ENCODE results near the gene SPRR5. TPM values are rescaled to one million over a fixed set of nuclear protein-coding genes. Genes with fewer than 3 reads are reported as not detected.

The SPRR5 gene
- total RNA-seq = not detected

DNA sequence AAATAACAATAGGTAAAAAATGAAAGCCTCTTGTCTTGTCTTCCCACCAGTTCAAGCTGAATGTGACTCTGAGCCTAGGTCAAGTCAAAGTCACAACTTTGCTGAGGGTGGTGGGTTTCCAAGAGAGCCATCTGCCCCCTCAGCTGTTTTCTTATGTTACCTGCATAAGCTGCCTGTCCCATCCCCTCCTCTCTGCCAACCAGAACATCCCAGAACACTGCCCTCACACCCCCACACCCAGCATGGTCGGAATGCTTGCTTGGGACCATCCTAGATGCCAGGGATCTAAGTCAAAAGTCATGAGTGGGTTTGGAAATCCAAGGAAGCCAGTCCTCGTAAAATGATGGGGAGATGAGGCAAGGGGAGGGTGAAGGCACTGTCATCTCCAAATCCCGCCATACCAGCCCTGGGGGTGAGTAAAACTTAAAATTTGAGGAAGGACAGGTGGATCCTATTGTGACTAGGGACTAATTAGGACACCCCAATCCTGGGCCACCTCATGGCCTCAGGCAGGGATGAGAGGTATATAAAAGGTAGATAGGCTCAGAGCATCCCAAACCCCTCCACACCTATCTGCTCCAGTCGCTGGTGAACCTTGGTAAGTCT is at the start of gene SPRR5:
TSS of gene SPRR5 (plus strand) at position 556 of the 606 bp plus-strand sequence. CDS start 1,349 bp downstream, outside the sequence.
- Histone ChIP-seq H3K36me3 (no peaks in the 10 kb centered on the region), H3K27me3 (no peaks in the 10 kb centered on the region), H3K4me3 (no peak within 1 kb of the TSS), H3K27ac (no peak within 1 kb of the TSS), H3K4me1 (no peaks in the 10 kb centered on the region), H3K9me3 (no peaks in the 10 kb centered on the region)
- TF ChIP-seq, protein P1, sequence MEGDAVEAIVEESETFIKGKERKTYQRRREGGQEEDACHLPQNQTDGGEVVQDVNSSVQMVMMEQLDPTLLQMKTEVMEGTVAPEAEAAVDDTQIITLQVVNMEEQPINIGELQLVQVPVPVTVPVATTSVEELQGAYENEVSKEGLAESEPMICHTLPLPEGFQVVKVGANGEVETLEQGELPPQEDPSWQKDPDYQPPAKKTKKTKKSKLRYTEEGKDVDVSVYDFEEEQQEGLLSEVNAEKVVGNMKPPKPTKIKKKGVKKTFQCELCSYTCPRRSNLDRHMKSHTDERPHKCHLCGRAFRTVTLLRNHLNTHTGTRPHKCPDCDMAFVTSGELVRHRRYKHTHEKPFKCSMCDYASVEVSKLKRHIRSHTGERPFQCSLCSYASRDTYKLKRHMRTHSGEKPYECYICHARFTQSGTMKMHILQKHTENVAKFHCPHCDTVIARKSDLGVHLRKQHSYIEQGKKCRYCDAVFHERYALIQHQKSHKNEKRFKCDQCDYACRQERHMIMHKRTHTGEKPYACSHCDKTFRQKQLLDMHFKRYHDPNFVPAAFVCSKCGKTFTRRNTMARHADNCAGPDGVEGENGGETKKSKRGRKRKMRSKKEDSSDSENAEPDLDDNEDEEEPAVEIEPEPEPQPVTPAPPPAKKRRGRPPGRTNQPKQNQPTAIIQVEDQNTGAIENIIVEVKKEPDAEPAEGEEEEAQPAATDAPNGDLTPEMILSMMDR (IDR thresholded peaks at IDR 0.05) = no peak
- no peak for DNase-seq (ENCODE audit: low spot score in 2 of 2)
- intact Hi-C loops (cut with DNase I) = no loop called here

GRCh38 chr1:152899027-152899426 is 48.0 kb upstream of the SPRR5 start:
- H3K27ac ChIP-seq = no peak overlapping the region
- intact Hi-C loops (cut with DNase I) = no loop called here
- no peak overlapping the region for H3K4me3 ChIP-seq
- H3K4me1 ChIP-seq = no peaks in the 10 kb centered on the region
- no peaks in the 10 kb centered on the region for H3K36me3 ChIP-seq
- no peak for DNase-seq (ENCODE audit: low spot score in 2 of 2)
- no peaks in the 10 kb centered on the region for H3K9me3 ChIP-seq
- TF ChIP-seq, protein P1 (IDR thresholded peaks at IDR 0.05) = no peak
- H3K27me3 ChIP-seq = no peaks in the 10 kb centered on the region

GRCh38 chr1:152899883-152900282 is 47.1 kb upstream of the SPRR5 start:
- no peaks in the 10 kb centered on the region for H3K4me1 ChIP-seq
- intact Hi-C loops (cut with DNase I) = no loop called here
- no peak overlapping the region for H3K4me3 ChIP-seq

GRCh38 chr1:152901631-152902030 is 45.4 kb upstream of the SPRR5 start:
- Histone ChIP-seq H3K27me3 (no peaks in the 10 kb centered on the region), H3K4me3 (no peak overlapping the region), H3K9me3 (no peaks in the 10 kb centered on the region), H3K27ac (no peak overlapping the region), H3K4me1 (no peaks in the 10 kb centered on the region), H3K36me3 (no peaks in the 10 kb centered on the region)
- no peak for DNase-seq (ENCODE audit: low spot score in 2 of 2)
- intact Hi-C loops (cut with DNase I) = no loop called here
- TF ChIP-seq, protein P1 (IDR thresholded peaks at IDR 0.05) = no peak

More at GRCh38 chr1:152899883-152900282, 47.1 kb upstream of the SPRR5 start:
- H3K27ac ChIP-seq = no peak overlapping the region
- H3K36me3 ChIP-seq = no peaks in the 10 kb centered on the region
- TF ChIP-seq, protein P1 (IDR thresholded peaks at IDR 0.05) = no peak
- H3K9me3 ChIP-seq = no peaks in the 10 kb centered on the region
- DNase-seq (ENCODE audit: low spot score in 2 of 2) = no peak
- H3K27me3 ChIP-seq = no peaks in the 10 kb centered on the region

GRCh38 chr1:152902636-152903035 is 44.4 kb upstream of the SPRR5 start:
- DNase-seq (ENCODE audit: low spot score in 2 of 2) = no peak
- Histone ChIP-seq H3K9me3 (no peaks in the 10 kb centered on the region), H3K36me3 (no peaks in the 10 kb centered on the region), H3K27ac (no peak overlapping the region), H3K4me3 (no peak overlapping the region), H3K27me3 (no peaks in the 10 kb centered on the region), H3K4me1 (no peaks in the 10 kb centered on the region)
- intact Hi-C loops (cut with DNase I) = no loop called here
- TF ChIP-seq, protein P1 (IDR thresholded peaks at IDR 0.05) = no peak

Data from ascending aorta (tissue), 2 donors.